Stomach (tissue), 9 donors: ENCODE data around the gene CDIPT. TPM values are rescaled to one million over a fixed set of nuclear protein-coding genes. Genes with fewer than 3 reads are reported as not detected.
"Not testable (repeated sequence)": the region's sequence is repeated elsewhere in the genome, so short reads cannot be mapped to it uniquely, and the experiment has no call there.

Experiments used
- DNase-seq, 2 donors: peaks; one replicate each; pipeline versions ENCODE4 v3.0.0 to v3.0.0-alpha.2; 2013 to 2019
- H3K27ac ChIP-seq, 5 donors: fragments of 200-600 bp in 4 of 5; sonication (generic) in 4 of 5; one replicate each; pipeline ENCODE4 v1.5.1; 2013 to 2019; ENCODE audit warnings: mild to moderate bottlenecking in 1 of 5, moderate library complexity in 1 of 5
- H3K27me3 ChIP-seq, 3 donors: fragments of 200-600 bp; sonication (generic); one replicate each; pipeline ENCODE4 v1.5.1; 2017 to 2019; ENCODE audit warnings: mixed run types in 1 of 3
- H3K36me3 ChIP-seq, 4 donors: fragments of 200-600 bp; sonication (generic); 1 replicate in 3 of 4; 2 replicates in 1 of 4; pipeline ENCODE4 v1.5.1; 2016 to 2019
- H3K4me1 ChIP-seq, 4 donors: fragments of 200-600 bp; sonication (generic); one replicate each; pipeline ENCODE4 v1.5.1; 2016 to 2019
- H3K4me3 ChIP-seq, 4 donors: fragments of 200-600 bp; sonication (generic) in 3 of 4; one replicate each; pipeline ENCODE4 v1.5.1; 2016 to 2019; ENCODE audit warnings: mild to moderate bottlenecking in 1 of 4
- H3K9me3 ChIP-seq, 4 donors: fragments of 200-600 bp; sonication (generic); one replicate each; pipeline ENCODE4 v1.5.1; 2016 to 2019
- EP300 ChIP-seq: sonication (generic); formaldehyde crosslinking; IDR thresholded peaks from one replicate; pipeline ENCODE4 v1.6.1; 2017; ENCODE audit warnings: antibody characterized with exemption
- POLR2A ChIP-seq, 4 donors: fragments of 450-650 bp; IDR thresholded peaks; one replicate each; pipeline ENCODE4 v1.6.1; 2016; ENCODE audit warnings: antibody characterized with exemption in 4 of 4, control low read depth in 2 of 4, mild to moderate bottlenecking in 1 of 4, moderate library complexity in 1 of 4
- POLR2AphosphoS5 ChIP-seq, 3 donors: sonication (generic); formaldehyde crosslinking; IDR thresholded peaks; one replicate each; pipeline ENCODE4 v1.6.1; 2016; ENCODE audit warnings: antibody characterized with exemption in 3 of 3
- WGBS, 5 donors: extraction: QIAGEN DNeasy Blood & Tissue Kit in 3 of 5; methylation state at CpG; one replicate each; pipeline versions ENCODE4 v1.1.5 to v1.1.7; 2013 to 2018; 5-methylcytosine and 5-hydroxymethylcytosine counted together
- intact Hi-C: fragments of 100-400 bp; cut with DNase I; formaldehyde crosslinking; loops from one replicate; pipeline ENCODE4 v1.15.1; 2023; ENCODE audit warnings: low total_unique reads
- polyA plus RNA-seq, 3 donors: library from polyadenylated mRNA; stranded (reverse); fragments of 200-250 nt; gene quantifications; one replicate each; pipeline ENCODE4 v1.2.3, GENCODE V29; 2013
- total RNA-seq, 5 donors: library from RNA; depleted of rRNA; stranded (reverse); fragments of >200 nt; gene quantifications; one replicate each; pipeline versions ENCODE4 v1.1.0 to v1.2.3, GENCODE V29; 2014 to 2016
- TF ChIP-seq, protein P1 (sequence below), 7 experiments: fragments of 450-650 bp in 4 of 7; fragments of 200-600 bp in 3 of 7; sonication (generic) in 3 of 7; IDR thresholded peaks; one replicate each; pipeline ENCODE4 v1.5.1; 2016 to 2019; ENCODE audit warnings: antibody characterized with exemption in 7 of 7, control low read depth in 2 of 7, mild to moderate bottlenecking in 1 of 7
- donor health status: healthy with polysubstance abuse.
- donor health status: Bipolar disorder and iron deficiency.
- donor health status: healthy.

The CDIPT gene
- total and polyA plus RNA-seq, 8 donors = 2.3 to 91.5 (median 54.2) TPM

DNA sequence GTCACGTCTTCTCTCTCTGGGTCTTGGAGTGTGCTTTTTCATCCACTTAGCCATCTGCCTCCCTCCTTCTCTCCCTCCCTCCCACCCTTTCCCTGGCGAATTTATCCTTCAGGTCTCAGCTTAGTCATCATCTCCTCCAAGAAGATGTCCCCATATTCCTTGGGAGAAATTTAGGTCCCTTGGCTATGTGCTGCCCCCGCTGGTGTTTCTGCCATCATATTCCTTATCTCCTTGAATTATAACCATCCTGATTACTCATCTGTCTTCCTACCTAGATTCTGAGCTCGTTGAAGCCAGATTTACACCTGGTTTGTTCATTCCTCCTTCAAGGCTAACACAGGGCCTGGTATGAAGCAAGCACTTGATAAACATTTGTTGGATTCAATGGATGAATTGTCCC is 31.3 kb upstream of the CDIPT start:
- intact Hi-C loops = no loop called here
- Histone ChIP-seq H3K27ac (no peak overlapping the region), H3K27me3 (peaks cover 0 to 31% (median 25%) of the 10 kb centered on the region in 3 donors), H3K36me3 (no peaks in the 10 kb centered on the region), H3K4me3 (no peak overlapping the region), H3K9me3 (no peaks in the 10 kb centered on the region), H3K4me1 (peaks cover 4 to 13% (median 11%) of the 10 kb centered on the region in 4 donors)
- TF ChIP-seq EP300 = no peak
- TF ChIP-seq POLR2AphosphoS5 (IDR thresholded peaks at IDR 0.05) = no peak
- no peak for TF ChIP-seq POLR2A (IDR thresholded peaks at IDR 0.05)
- DNase-seq = no peak
- 66 to 76% (median 70%) methylated on average over 4 of the region's 4 CpGs for WGBS, 5 donors

DNA sequence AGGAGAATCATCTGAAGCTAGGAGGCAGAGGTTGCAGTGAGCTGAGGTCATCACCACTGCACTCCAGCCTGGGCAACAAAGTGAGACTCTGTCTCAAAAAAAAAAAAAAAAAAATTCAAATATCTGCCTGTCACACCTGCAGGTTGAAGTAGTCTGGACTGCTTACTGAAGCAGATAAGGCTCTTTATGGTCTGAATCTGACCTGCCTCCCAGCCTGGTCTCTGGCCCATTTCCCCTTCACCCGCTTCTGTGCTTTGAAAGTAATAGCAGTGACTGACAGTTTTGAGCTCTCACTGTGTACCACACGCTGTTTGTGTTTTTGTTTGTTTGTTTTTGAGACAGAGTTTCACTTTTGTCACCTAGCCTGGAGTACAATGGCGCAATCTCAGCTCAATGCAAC is 30.5 kb upstream of the CDIPT start:
- TF ChIP-seq POLR2AphosphoS5 (IDR thresholded peaks at IDR 0.05) (no peak), POLR2A (IDR thresholded peaks at IDR 0.05) (no peak), EP300 (no peak)
- TF ChIP-seq, protein P1, sequence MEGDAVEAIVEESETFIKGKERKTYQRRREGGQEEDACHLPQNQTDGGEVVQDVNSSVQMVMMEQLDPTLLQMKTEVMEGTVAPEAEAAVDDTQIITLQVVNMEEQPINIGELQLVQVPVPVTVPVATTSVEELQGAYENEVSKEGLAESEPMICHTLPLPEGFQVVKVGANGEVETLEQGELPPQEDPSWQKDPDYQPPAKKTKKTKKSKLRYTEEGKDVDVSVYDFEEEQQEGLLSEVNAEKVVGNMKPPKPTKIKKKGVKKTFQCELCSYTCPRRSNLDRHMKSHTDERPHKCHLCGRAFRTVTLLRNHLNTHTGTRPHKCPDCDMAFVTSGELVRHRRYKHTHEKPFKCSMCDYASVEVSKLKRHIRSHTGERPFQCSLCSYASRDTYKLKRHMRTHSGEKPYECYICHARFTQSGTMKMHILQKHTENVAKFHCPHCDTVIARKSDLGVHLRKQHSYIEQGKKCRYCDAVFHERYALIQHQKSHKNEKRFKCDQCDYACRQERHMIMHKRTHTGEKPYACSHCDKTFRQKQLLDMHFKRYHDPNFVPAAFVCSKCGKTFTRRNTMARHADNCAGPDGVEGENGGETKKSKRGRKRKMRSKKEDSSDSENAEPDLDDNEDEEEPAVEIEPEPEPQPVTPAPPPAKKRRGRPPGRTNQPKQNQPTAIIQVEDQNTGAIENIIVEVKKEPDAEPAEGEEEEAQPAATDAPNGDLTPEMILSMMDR (IDR thresholded peaks at IDR 0.05) = no peak
- H3K36me3 ChIP-seq = no peaks in the 10 kb centered on the region
- H3K4me3 ChIP-seq = no peak overlapping the region
- H3K4me1 ChIP-seq = peaks cover 2 to 6% (median 3%) of the 10 kb centered on the region in 4 donors
- H3K9me3 ChIP-seq = no peaks in the 10 kb centered on the region
- H3K27ac ChIP-seq = no peak overlapping the region
- intact Hi-C loops = no loop called here
- WGBS, 5 donors = 66 to 84% (median 78%) methylated on average over 3 of the region's 3 CpGs
- no peak for DNase-seq
- H3K27me3 ChIP-seq = peaks cover 0 to 23% (median 18%) of the 10 kb centered on the region in 3 donors

DNA sequence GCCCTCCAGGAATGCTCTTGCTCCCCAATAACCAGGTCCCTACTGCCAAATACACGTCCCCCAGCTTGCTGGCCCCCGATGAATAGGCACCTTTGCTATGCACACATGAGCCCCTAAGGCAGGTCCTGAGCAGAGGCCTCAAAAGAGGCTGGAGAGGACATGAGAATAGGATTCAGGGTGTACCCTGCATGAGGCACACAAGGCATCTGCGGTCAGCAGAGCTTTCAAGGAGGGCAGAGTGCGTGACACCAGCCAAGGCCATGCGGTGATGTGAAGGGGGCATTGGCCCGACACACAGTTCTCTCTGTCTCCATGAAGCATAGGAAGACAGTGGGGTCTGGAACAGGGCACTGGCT is 29.4 kb upstream of the CDIPT start:
- WGBS, 5 donors = 78 to 94% (median 88%) methylated on average over 6 of the region's 6 CpGs
- DNase-seq = no peak
- TF ChIP-seq EP300 (no peak), POLR2AphosphoS5 (IDR thresholded peaks at IDR 0.05) (no peak), POLR2A (IDR thresholded peaks at IDR 0.05) (no peak)
- TF ChIP-seq, protein P1 (IDR thresholded peaks at IDR 0.05) = no peak
- no peaks in the 10 kb centered on the region for H3K36me3 ChIP-seq
- intact Hi-C loops = no loop called here
- H3K4me3 ChIP-seq = no peak overlapping the region
- no peaks in the 10 kb centered on the region for H3K9me3 ChIP-seq
- H3K4me1 ChIP-seq = no peaks in the 10 kb centered on the region
- H3K27me3 ChIP-seq = peaks cover 0 to 20% (median 8%) of the 10 kb centered on the region in 3 donors
- H3K27ac ChIP-seq = no peak overlapping the region

DNA sequence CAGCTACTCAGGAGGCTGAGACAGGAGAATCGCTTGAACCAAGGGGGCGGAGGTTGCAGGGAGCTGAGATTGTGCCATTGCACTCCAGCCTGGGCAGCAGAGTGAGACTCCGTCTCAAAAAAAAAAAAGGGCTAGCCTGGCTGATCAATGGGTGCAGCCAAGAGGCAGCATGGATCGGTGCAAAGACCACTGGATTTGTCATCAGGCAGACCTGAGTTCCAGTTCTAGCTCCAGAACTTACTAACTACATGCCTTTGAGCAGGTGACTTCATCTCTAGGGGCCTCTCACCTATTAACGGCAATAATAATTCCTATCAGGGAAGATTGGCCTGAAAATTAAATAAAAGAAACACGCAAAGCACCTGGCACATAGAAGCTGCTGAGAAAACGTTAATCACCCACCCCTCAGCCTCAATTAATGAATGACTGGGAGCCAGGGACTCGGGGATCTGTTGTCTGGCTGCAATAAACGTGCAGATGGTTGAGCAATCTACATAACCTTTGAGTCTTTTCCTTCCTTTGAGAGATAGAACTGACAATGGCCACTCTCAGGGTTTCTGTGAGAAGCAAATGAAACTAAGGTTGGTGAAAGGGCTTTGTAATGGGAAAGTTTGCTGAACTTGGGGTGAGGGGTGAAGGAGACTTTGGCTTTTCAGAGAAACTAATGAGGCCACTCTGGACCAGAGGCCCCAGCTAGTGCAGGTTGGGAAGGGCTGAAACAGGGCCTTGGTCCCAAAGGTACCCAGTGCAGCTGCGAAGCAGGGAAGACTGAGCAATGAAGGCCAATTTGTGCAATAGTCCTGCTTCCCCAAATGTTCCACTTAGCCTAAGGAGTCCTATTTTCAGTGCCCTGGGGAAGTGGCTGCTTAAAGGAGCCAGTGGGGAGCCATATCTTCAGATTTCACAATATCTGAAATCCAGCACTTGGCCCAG is 28.8 kb upstream of the CDIPT start:
- no peaks in the 10 kb centered on the region for H3K9me3 ChIP-seq
- H3K4me3 ChIP-seq = no peak overlapping the region
- no peak overlapping the region for H3K27ac ChIP-seq
- TF ChIP-seq, protein P1 (IDR thresholded peaks at IDR 0.05) = no peak
- TF ChIP-seq POLR2AphosphoS5 (IDR thresholded peaks at IDR 0.05) = no peak
- intact Hi-C loops = no loop called here
- H3K4me1 ChIP-seq = no peaks in the 10 kb centered on the region
- DNase-seq = peak in 1 of 2 donors; percentile 24
- peaks cover 0 to 14% (median 4%) of the 10 kb centered on the region in 3 donors for H3K27me3 ChIP-seq
- H3K36me3 ChIP-seq = no peaks in the 10 kb centered on the region
- 60 to 78% (median 71%) methylated on average over 8 to 10 of the region's 10 CpGs for WGBS, 5 donors

DNA sequence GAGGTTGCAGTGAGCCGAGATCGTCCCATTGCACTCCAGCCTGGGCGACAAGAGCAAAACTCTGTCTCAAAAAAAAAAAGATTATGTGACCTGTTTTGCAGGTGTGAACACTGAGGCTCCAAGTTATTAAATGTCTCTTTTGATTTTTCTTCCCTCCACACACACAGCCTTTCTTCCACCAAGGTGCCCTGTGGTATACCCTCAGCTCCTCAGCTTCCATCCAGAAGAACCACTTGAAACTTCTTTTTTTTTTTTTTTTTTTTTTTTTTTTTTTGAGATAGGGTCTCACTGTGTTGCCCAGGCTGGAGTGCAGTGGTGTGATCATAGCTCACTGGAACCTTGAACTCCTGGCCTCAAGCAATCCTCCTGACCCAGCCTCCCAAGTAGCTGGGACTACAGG is 26.3 kb upstream of the CDIPT start:
- H3K27ac ChIP-seq, intact Hi-C loops, H3K27me3 ChIP-seq, DNase-seq, H3K4me3 ChIP-seq, H3K4me1 ChIP-seq, H3K36me3 ChIP-seq, H3K9me3 ChIP-seq: not testable (repeated sequence)
- WGBS, 5 donors = 91 to 98% (median 97%) methylated on average over 3 of the region's 3 CpGs
